ENCODE data around the gene MYOCOS. TPM values are rescaled to one million over a fixed set of nuclear protein-coding genes. Genes with fewer than 3 reads are reported as not detected.

Gene MYOCOS
- total and polyA plus RNA-seq, 9 of the 15 experiments (the other 6 are each of a cell fraction or from before 2014, with no cell fraction given): 0.07 TPM; not detected in 7

GRCh38 chr1:171653796-171654195 is 31.8 kb downstream of the MYOCOS start:
- no peaks in the 10 kb centered on the region for H3K9me1 ChIP-seq (ENCODE audit: control insufficient read depth, insufficient read depth, low read length)
- no peak overlapping the region for H3K27ac ChIP-seq (ENCODE audit: extremely low read depth, low read depth, low read length)
- in situ Hi-C loops (cut with MboI): no loop called here
- H3K79me2 ChIP-seq (ENCODE audit: control insufficient read depth, insufficient read depth, low read length): no peaks in the 10 kb centered on the region
- BruUV-seq (replicated peaks): no TSS peak
- ChIA-PET CTCF (ENCODE audit: low intra/inter-chr PET ratio) (no interaction called here), POLR2A (interaction anchor here (1.3 to 1.5 kb wide), 2 partner anchors 9 to 10 kb away, joined by 4 to 6 read pairs; no protein-coding TSS in a partner anchor)
- H2AFZ ChIP-seq (ENCODE audit: low read depth, low read length): no peak overlapping the region
- intact Hi-C loops (cut with micrococcal nuclease): loop anchor here (10.0 kb wide), 1 partner anchor 741 kb away; no protein-coding TSS in a partner anchor
- no peak for DNase-seq (ENCODE audit: extremely low read depth in 1 of 4, low spot score in 3 of 4)
- H3K4me2 ChIP-seq (ENCODE audit: insufficient read depth, low read length): no peak overlapping the region
- no peak for TF ChIP-seq SETDB1 (IDR thresholded peaks at IDR 0.05; ENCODE audit: low read length)
- no peak for TF ChIP-seq ELF2 (CRISPR knock-in tag; IDR thresholded peaks at IDR 0.05)
- no peak for TF ChIP-seq YY1 (IDR thresholded peaks at IDR 0.05; ENCODE audit: borderline replicate concordance in 1 of 3, control insufficient read depth in 1 of 3, extremely low read depth in 1 of 3, insufficient read depth in 3 of 3, insufficient read length in 1 of 3, insufficient replicate concordance in 2 of 3, low read depth in 1 of 3, low read length in 2 of 3)
- no peak for TF ChIP-seq CTCFL (IDR thresholded peaks at IDR 0.05; ENCODE audit: borderline replicate concordance, insufficient read depth, low read depth, low read length, poor library complexity, severe bottlenecking)
- TF ChIP-seq NCOA2 (IDR thresholded peaks at IDR 0.05; ENCODE audit: partially characterized antibody in 2 of 2): no peak
- TF ChIP-seq TBP (optimal IDR thresholded peaks at IDR 0.05; ENCODE audit: low read depth, low read length): no peak
- TF ChIP-seq TRIM28 (IDR thresholded peaks at IDR 0.05): no peak
- TF ChIP-seq IRF2 (CRISPR knock-in tag; IDR thresholded peaks at IDR 0.05): no peak
- no peak for TF ChIP-seq PCBP2 (IDR thresholded peaks at IDR 0.05; ENCODE audit: low read depth, low read length, poor library complexity, severe bottlenecking)
- TF ChIP-seq RFX7 (CRISPR knock-in tag; IDR thresholded peaks at IDR 0.05): no peak
- no peak for TF ChIP-seq SREBF1 (IDR thresholded peaks at IDR 0.05; ENCODE audit: borderline replicate concordance, low read depth, low read length)
- no peak for TF ChIP-seq GTF2B (IDR thresholded peaks at IDR 0.05; ENCODE audit: extremely low read depth, insufficient read length)
- no peak for TF ChIP-seq HLTF (IDR thresholded peaks at IDR 0.05)
- no peak for TF ChIP-seq E2F3 (CRISPR knock-in tag; IDR thresholded peaks at IDR 0.05)
- TF ChIP-seq NR2C1 (IDR thresholded peaks at IDR 0.05): no peak
- TF ChIP-seq NR2C1 (tag; IDR thresholded peaks at IDR 0.05): no peak
- no peak for ATAC-seq
- H3K9ac ChIP-seq (ENCODE audit: insufficient read depth in 1 of 2, low read depth in 2 of 2, low read length in 2 of 2): no peak overlapping the region
- FAIRE-seq: no peak
- no peaks in the 10 kb centered on the region for H3K9me3 ChIP-seq (replicated peaks; ENCODE audit: control insufficient read depth, insufficient read depth, low read depth, low read length)
- H3K4me1 ChIP-seq (replicated peaks in 1 of 2; ENCODE audit: control insufficient read depth in 2 of 2, insufficient read depth in 2 of 2, low read length in 2 of 2): peaks cover 0 to 9% of the 10 kb centered on the region in 2 experiments; a peak in 2 of 5 replicates
- H4K20me1 ChIP-seq (replicated peaks; ENCODE audit: control insufficient read depth, insufficient read depth, low read length): no peaks in the 10 kb centered on the region
- H3K36me3 ChIP-seq (ENCODE audit: control insufficient read depth, insufficient read depth, low read length): no peaks in the 10 kb centered on the region
- H3K4me3 ChIP-seq: no peak overlapping the region
- peaks cover 28 to 30% of the 10 kb centered on the region in 2 experiments for H3K27me3 ChIP-seq (ENCODE audit: control insufficient read depth in 2 of 2, insufficient read depth in 2 of 2, low read length in 2 of 2)
- 0% methylated on average over 1 of the region's 1 CpG for WGBS (ENCODE audit: insufficient coverage, low coverage, missing lambda C conversion rate)
